Measurements from ENCODE around the gene ARHGEF4. TPM values are rescaled to one million over a fixed set of nuclear protein-coding genes. Genes with fewer than 3 reads are reported as not detected.

ARHGEF4 gene, protein sequence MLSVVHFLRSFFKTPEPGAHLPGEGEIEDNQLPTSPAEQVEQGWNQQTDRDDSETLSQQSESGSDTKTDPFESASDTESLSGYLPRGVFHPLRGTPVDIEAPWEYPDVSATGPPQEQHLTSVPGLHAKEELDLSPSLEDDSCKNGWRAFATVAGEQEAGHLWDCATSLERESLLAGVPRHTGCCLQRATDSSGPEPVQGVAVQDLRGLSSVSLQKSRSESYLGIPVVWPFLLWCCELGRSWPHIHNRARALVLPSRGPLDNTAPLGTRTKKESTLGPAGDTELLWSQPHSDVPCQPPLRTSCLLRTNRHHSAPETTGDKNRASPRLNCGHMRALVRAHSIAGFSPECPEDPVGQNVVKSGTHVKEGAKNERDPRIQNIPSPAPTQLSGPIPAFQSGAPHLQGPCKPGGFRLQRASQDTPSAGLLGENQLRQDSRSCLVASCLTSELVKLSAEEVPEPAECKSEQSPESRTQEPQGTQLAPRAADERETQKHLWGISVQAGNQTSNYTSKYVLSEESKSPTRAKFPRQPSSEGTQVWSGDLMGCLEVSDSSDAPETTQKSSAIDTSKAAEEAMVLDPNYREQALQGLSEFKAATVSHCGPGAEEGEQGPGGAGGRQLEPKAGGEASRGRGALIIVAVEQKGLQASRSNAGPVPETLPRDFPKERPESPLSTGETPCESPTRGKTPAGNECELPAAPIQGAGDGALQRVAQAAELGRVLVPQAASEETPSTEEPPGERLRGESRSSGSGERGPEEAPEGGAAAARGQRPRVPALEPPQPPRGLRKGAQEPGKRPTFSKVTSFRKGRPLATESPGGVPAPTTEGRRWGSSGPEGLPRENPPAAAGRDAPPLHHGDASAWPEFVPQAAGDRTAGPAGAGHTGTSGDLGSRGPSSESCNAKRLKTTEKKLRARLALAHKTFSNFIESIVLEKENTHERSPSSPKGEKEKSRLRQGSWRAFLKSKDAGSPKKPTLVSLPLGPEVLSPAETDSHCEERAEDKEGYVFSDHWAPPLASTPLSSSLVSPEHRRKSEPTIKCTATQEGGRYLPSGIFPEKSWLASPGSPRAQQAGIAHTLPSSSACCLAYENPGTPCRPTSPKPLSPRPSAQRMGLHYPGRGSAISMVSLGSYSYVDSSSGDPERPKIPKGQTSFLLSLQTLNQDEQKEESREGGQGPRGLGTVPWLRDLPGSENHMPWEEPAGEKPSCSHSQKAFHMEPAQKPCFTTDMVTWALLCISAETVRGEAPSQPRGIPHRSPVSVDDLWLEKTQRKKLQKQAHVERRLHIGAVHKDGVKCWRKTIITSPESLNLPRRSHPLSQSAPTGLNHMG (N-terminal part only)
- total RNA-seq, result 47.9 TPM

DNA sequence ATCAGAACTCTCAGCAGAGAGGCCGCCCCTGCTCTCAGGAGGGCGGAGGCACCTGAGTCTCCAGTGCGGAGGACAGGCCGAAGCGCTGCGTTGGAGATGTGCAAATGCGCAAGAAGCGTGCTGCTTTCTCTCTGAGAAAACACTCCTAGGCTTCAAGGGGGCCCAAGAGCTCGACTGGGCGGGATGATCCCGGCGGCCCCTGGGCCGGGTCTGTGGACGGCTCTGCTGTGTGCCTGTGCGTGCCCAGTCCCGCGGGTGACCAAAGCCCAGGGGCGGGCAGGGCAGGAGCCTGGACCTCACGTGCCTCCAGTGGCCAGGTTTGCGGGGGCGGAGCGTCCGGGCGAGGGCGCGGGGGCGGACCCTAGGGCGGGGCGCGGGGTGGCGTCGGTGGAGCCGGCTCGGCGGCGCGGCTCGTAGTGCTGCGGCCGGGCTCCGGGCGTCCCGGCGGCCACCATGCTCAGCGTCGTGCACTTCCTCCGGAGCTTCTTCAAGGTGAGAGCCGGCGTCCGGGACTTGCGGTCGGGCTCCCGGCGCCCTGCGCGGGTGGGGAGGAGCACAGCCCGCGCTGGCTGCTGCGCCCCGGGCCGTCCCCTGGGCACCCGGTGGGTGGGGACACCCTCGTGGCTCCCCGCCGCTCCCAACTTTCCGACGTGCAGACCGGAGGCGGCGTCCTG is at the start of gene ARHGEF4:
ARHGEF4 (plus strand) TSS at position 414 of the 674 bp plus-strand sequence; CDS start at position 454, 40 bp downstream.

DNA sequence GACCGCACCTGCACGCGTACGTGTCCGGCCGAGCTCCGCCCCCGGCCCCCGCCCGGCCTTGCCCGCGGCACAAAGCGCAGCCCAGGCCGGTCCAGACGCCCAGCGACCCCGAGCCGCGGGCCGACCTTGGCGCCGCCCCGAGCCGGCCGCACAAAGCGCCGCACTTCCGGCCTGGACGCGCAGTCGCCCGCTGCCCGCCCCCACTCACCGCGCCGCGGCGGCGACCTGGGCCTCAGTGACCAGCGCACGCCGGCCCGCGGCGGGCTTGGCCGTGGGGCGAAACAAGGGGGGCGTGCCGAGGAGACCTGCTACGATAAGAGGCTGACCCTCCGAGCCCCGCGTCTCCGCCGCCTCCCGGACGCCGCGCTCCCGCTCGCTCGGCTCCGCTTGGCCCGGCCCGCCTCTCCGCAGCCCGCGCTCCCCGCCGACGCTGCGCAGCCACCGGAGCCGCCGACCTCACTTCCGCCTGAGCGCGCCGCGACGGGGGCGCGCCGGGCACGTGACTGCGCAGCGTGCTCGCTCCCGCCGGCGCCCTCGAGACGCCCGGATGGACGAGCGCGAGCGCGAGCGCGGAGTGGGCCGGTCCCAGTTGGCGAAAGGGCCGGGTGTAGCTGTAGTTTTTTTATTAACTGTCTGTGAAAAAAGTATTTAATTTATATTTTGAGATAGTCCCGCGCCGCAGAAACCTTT is 256.4 kb downstream of the ARHGEF4 start, which contains the start of gene FAM168B:
FAM168B (minus strand) TSS at position 455 of the 690 bp plus-strand sequence. CDS start 10,814 bp downstream, outside the sequence.

Small RNA genes within 50 kb of the gene (small RNA-seq; reads per million reads assigned to genes)
- not detected for gene RF00423 (ENCODE audit: low replicate concordance)

Other genes with a start within 250 kb of the ARHGEF4 start
- gene CFC1, start 237.3 kb upstream of the ARHGEF4 start, total RNA-seq, result not detected
- gene POTEJ, start 225.5 kb upstream of the ARHGEF4 start, total RNA-seq, result not detected
- gene GPR148, start 107.8 kb upstream of the ARHGEF4 start, total RNA-seq, result not detected
- gene AMER3, start 81.4 kb upstream of the ARHGEF4 start, total RNA-seq, result 45.4 TPM